Parathyroid adenoma (tissue), 2 donors: Measurements from ENCODE around the gene APOBEC3F.

Experiments used
- H2AFZ ChIP-seq: fragments of 300-600 bp; sonication (generic); one replicate; pipeline ENCODE4 v1.7.0; 2017; ENCODE audit warnings: antibody characterized with exemption, mild to moderate bottlenecking
- H3K27ac ChIP-seq: fragments of 300-600 bp; sonication (generic); one replicate; pipeline ENCODE4 v1.7.0; 2017
- H3K27me3 ChIP-seq: fragments of 300-600 bp; sonication (generic); one replicate; pipeline ENCODE4 v1.7.0; 2017; ENCODE audit warnings: low read length; ENCODE audit not compliant: control insufficient read depth, insufficient read depth
- H3K36me3 ChIP-seq: fragments of 300-600 bp; sonication (generic); one replicate; pipeline ENCODE4 v1.7.0; 2017; ENCODE audit warnings: low read length; ENCODE audit not compliant: control insufficient read depth, insufficient read depth
- H3K4me1 ChIP-seq: fragments of 300-600 bp; sonication (generic); one replicate; pipeline ENCODE4 v1.7.0; 2017; ENCODE audit warnings: control low read depth
- H3K4me2 ChIP-seq: fragments of 300-600 bp; sonication (generic); one replicate; pipeline ENCODE4 v1.7.0; 2017; ENCODE audit warnings: low read length
- H3K4me3 ChIP-seq: fragments of 300-600 bp; sonication (generic); one replicate; pipeline ENCODE4 v1.7.0; 2017; ENCODE audit warnings: low read depth, low read length
- H3K79me2 ChIP-seq: fragments of 300-600 bp; sonication (generic); one replicate; pipeline ENCODE4 v1.7.0; 2017; ENCODE audit warnings: control low read depth
- H3K9ac ChIP-seq: fragments of 300-600 bp; sonication (generic); one replicate; pipeline ENCODE4 v1.7.0; 2017; ENCODE audit warnings: mild to moderate bottlenecking
- H3K9me3 ChIP-seq: fragments of 300-600 bp; sonication (generic); one replicate; pipeline ENCODE4 v1.7.0; 2017; ENCODE audit warnings: low read length; ENCODE audit not compliant: control insufficient read depth
- TF ChIP-seq, protein P1 (sequence below): fragments of 300-600 bp; sonication (generic); IDR thresholded peaks from one replicate; pipeline ENCODE4 v1.7.0; 2017; ENCODE audit warnings: antibody characterized with exemption, mild to moderate bottlenecking
- donor health status: primary hyperparathyroidism.

The APOBEC3F gene

DNA sequence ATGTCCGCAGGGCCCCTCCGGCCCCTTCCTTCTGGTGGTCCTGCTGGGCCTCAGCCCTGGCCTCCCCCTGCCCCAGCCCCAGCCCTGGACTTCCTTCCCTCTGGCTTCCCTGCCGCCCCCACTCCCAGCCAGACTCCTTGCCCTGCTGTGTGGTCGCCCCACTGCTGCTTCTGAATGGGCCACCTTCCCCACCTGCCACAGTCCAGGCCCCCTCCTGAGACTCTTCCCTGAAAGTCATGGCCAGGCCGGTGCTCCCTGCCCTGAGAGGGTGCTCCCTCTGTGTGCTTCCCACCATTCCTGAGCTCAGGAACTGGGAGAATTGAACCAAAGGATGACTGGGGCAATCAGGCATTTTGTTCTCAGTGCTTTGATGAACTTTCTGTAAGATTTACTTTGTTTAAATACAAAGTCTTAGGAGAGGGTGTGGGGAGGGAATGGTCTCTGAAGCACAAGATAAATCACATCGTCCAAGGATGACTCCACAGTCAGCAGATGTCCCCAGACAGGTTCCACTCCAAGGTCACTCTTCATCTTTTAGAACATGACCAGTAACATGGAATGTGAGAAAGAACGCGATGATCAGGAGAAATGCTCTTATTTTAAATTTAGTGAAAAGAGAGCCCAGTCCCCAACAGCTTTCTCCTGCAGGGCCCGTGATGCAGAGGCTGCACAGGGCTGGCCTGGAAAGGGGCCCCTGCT is 19.0 kb upstream of the APOBEC3F start:
- Histone ChIP-seq H3K79me2 (no peaks in the 10 kb centered on the region), H3K4me2 (peak overlapping the region; percentile 13), H3K27me3 (no peaks in the 10 kb centered on the region), H3K36me3 (no peaks in the 10 kb centered on the region), H2AFZ (no peak overlapping the region), H3K4me1 (no peaks in the 10 kb centered on the region), H3K9ac (no peak overlapping the region), H3K9me3 (no peaks in the 10 kb centered on the region), H3K27ac (peak overlapping the region; percentile 39), H3K4me3 (peak overlapping the region; percentile 46)
- TF ChIP-seq, protein P1, sequence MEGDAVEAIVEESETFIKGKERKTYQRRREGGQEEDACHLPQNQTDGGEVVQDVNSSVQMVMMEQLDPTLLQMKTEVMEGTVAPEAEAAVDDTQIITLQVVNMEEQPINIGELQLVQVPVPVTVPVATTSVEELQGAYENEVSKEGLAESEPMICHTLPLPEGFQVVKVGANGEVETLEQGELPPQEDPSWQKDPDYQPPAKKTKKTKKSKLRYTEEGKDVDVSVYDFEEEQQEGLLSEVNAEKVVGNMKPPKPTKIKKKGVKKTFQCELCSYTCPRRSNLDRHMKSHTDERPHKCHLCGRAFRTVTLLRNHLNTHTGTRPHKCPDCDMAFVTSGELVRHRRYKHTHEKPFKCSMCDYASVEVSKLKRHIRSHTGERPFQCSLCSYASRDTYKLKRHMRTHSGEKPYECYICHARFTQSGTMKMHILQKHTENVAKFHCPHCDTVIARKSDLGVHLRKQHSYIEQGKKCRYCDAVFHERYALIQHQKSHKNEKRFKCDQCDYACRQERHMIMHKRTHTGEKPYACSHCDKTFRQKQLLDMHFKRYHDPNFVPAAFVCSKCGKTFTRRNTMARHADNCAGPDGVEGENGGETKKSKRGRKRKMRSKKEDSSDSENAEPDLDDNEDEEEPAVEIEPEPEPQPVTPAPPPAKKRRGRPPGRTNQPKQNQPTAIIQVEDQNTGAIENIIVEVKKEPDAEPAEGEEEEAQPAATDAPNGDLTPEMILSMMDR: no peak

DNA sequence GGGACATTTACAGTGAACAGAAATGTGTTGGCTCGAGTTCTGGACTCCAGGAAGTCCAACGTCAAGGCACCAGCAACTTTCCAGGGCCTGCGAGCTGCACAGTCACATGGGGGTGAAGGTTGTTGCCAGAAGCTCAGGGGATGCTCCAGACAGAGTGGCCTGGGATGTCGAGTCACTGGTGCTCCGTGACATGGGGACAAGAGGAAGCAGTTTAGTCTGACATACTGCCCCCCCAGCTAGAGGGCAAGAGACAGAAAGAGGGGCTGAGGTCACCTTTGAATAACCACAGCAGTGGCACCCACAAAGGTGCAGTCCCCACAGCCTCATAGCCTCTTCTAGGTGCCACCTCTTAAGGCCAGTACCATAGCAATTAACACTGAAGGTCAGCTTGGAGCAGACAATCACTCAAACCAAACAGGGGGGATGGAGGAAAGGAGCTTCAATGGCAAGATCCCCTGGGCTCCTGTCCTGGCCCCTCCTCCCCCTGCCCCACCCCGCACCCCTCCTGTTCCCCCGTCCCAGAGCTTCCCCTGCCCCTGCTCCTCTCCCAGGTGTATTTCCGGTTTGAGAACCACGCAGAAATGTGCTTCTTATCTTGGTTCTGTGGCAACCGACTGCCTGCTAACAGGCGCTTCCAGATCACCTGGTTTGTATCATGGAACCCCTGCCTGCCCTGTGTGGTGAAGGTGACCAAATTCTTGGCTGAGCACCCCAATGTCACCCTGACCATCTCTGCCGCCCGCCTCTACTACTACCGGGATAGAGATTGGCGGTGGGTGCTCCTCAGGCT is 15.9 kb upstream of the APOBEC3F start:
- Histone ChIP-seq H3K27me3 (no peaks in the 10 kb centered on the region), H3K79me2 (no peaks in the 10 kb centered on the region), H2AFZ (no peak overlapping the region), H3K9ac (no peak overlapping the region), H3K4me3 (no peak overlapping the region), H3K4me1 (no peaks in the 10 kb centered on the region), H3K27ac (no peak overlapping the region), H3K9me3 (no peaks in the 10 kb centered on the region), H3K4me2 (no peak overlapping the region), H3K36me3 (no peaks in the 10 kb centered on the region)
- TF ChIP-seq, protein P1: no peak

DNA sequence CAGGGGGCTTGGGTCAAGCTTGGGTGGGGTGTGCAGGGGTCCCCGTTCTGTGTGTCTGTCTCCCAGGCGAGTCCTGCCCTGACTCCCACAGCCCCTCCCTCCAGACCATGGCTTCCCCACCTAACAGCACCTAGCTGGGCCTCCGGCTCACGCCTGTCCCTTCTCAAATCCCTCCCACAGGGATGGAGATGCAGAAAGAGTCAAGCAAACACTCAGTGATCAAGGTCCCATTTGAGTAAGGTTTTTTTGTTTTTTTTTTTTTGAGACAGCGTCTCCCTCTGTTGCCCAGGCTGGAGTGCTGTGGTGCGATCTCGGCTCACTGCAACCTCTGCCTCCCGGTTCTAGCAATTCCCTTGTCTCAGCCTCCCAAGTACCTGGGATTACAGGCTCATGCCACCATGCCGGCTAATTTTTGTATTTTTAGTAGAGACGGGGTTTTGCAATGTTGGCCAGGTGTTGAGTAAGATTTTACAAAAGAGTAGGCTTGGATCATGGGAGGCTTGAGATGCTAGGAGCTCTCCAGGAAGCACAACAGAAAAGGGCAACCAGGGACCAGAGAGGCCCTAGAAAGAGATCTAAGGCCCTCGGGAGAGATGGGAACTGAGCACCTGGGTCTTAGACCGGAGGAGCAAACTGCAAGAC is 14.0 kb upstream of the APOBEC3F start:
- Histone ChIP-seq H2AFZ (no peak overlapping the region), H3K27me3 (no peaks in the 10 kb centered on the region), H3K79me2 (no peaks in the 10 kb centered on the region), H3K4me1 (no peaks in the 10 kb centered on the region), H3K27ac (no peak overlapping the region), H3K9ac (no peak overlapping the region), H3K36me3 (no peaks in the 10 kb centered on the region), H3K4me2 (no peak overlapping the region), H3K9me3 (no peaks in the 10 kb centered on the region), H3K4me3 (no peak overlapping the region)
- TF ChIP-seq, protein P1: no peak

DNA sequence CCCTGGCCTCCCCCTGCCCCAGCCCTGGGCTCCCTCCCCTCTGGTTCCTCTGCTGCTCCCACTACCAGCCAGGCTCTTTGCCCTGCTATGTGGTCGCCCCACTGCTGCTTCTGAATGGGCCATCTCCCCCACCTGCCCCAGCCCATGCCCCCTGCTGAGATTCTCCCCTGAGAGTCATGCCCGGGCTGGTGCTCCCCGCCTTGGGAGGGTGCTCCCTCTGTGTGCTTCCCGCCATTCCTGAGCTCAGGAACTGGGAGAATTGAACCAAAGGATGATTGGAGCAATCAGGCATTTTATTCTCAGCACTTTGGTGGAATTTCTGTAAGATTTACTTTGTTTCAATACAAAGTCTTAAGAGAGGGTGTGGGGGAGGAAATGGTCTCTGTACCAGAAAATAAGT is 12.9 kb upstream of the APOBEC3F start:
- Histone ChIP-seq H3K9ac (no peak overlapping the region), H3K4me2 (no peak overlapping the region), H3K4me3 (no peak overlapping the region), H3K27me3 (no peaks in the 10 kb centered on the region), H3K79me2 (no peaks in the 10 kb centered on the region), H3K4me1 (no peaks in the 10 kb centered on the region), H3K9me3 (no peaks in the 10 kb centered on the region), H3K36me3 (no peaks in the 10 kb centered on the region), H2AFZ (no peak overlapping the region), H3K27ac (no peak overlapping the region)
- TF ChIP-seq, protein P1: no peak
